RCC 7860 (cell line): ENCODE measurements around the gene FNDC3A.
"Not testable (repeated sequence)": the region's sequence is repeated elsewhere in the genome, so short reads cannot be mapped to it uniquely, and the experiment has no call there.

Experiments used
- DNase-seq: peaks from one replicate; pipeline ENCODE4 v3.0.0-alpha.2; 2015; ENCODE audit warnings: low spot score
- FAIRE-seq: peaks from 2 replicates; lab custom pipeline; 2012; peaks lifted over from hg19 to GRCh38; lab: Jason Lieb, UNC

FNDC3A gene

DNA sequence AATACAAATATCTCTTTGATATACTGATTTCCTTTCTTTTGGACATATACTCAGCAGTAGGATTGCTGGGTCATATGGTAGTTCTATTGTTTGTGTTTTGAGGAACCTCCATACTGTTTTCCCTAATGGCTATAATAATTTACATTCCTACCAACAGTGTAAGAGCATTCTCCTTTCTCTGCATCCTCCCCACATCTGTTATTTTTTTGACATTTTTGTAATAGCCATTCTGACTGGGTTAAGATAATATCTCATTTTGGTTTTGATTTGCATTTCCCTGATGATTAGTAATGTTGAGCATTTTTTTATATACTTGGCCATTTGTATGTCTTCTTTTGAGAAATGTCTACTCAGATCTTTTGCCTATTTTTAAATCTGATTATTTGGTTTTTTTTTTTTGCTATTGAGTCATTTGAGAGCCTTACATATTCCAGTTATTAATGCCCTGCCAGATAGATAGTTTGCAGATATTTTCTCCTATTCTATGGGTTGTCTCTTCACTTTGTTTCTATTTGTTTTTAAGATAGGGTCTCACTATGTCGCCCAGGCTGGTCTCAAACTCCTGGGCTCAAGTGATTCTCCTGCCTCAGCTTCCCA lies 95.7 kb downstream of the FNDC3A start:
- no peak for FAIRE-seq
- DNase-seq, result no peak

DNA sequence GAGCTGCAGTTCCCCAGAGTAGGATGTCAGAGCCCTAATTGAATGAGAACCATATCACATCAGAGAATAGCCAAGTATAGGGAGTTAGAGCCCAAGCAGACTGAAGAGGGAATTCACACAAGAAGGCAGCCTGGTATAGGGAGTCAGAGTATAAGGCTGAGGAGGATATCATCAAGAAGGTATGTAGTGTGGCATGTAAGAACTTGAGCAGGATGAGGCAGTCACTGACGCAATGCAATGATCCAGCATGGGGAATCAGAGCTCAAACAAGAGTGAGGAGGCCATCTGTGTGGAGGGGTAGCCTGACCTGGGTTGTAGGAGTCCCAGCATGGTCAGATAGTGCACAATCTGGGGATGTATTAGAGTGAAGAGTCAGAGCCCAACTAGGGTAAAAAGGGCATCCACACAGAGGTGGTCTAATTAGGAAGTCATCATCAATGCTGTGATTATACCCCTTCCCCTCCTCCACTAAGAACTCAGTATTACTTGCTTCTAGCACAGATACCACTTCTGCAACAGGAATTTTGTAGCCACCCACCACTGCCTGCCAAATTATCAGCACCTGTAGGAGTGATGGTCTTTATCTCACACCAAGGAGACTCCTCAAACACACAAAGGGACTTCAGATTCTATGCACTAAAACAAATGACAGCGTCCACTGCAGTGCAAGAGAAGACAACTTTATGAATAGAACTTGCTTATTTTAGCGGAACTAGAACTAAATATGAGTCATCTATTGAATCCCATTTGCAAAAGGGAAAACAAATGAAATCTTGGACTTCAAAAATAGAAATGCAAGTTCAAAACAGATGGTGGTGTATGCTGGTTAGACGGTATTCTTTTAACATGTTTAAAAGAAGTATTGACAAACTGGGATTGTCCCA lies 107.2 kb downstream of the FNDC3A start:
- FAIRE-seq (no peak), DNase-seq (no peak)

DNA sequence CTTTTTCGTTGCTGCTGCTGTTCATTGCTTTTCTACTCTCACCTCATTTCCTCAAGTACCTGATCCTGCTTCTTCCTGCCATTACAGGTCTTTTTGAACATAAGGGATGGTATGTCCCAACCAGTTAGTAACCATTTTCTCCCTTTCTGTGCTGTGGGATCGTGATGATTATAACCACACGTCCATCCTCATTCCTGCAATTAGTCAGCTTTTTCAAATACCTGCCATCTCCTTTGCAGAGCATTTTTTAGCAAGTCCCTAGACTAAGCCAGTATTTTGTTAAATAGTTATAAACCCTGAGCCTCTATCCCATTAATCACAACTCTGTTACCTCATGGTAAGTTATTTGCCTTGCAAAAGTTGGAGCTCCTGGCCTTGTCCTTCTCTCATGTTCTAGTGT lies 109.2 kb downstream of the FNDC3A start:
- no peak for FAIRE-seq

DNA sequence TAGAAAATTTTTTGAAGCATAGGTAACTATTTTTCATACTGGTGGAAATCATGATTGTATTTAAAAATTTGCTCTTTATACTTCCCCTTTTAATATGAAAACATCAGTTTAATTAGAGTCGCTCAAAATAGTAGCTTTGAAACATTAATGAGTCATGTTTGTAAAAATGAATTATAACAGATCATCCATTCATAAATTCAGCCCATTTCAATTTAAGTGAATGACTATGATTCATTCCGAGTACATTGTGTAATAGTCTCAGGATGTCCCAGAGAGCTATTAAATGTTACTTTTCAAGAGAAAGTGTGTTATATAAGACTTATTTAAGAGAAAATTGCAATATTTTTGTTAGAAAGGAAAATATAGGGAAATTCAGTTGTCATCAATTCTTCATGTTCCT lies 111.0 kb downstream of the FNDC3A start:
- DNase-seq (no peak), FAIRE-seq (peak; percentile 38)

More for the DNA sequence above, 109.2 kb downstream of the FNDC3A start:
- DNase-seq, result no peak

DNA sequence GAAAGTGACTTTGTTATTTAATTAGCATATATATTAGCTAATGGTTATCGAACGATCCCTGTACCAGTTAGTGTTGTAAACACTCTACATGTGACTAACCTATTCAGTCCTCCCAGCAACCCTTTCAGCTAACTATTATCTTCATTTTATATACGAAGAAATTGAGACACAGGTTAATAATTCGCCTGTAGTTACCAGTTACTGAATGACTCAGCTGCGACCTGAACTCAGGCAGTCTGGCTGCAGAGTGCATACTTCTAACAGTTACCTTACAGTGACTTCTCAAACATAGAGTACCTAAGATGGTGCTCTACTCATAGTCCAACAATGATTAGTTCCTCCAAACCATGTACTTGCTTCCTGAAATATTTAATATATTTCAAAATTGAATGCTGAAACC lies 117.7 kb downstream of the FNDC3A start:
- DNase-seq (peak; percentile 41), FAIRE-seq (peak; percentile 52)

DNA sequence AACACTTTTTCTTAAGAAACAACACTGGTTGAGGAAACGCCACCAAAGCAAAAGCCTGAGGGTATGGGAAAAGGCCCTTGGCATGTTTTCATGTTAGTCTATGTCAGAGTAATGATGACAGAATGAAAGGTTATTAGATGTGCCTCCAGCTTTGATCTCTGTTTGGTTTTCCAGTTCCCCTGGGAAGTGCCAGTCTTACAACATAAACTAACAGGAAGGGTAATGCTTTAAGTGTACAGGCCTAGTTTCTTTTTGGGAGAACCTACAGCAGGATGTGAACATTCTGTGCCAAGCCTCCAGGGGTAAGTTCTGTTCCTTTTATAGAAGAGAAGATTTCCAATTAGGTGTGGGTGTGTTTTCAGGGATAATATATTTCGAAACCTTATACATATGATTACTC lies 121.7 kb downstream of the FNDC3A start:
- DNase-seq (no peak), FAIRE-seq (no peak)

DNA sequence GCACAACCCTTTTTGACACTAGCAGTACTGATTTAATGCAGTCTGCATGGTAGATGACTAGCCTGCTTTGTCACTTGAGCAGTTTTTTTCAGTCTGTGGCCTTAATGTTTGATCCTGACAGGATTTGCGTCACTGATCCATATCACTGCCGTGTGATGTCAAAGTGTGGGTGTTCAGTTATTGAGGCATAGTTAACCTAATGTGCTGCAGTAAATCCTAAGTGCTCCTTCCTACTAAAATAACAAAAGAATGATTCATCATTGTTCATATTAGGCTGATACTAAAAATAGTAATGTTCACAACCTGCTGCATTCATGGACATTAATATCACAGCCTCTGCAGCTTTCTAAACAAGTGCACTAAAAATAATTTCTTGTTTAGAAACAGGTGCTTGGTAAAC lies 122.5 kb downstream of the FNDC3A start:
- DNase-seq (peak; percentile 73), FAIRE-seq (peak; percentile 82)

DNA sequence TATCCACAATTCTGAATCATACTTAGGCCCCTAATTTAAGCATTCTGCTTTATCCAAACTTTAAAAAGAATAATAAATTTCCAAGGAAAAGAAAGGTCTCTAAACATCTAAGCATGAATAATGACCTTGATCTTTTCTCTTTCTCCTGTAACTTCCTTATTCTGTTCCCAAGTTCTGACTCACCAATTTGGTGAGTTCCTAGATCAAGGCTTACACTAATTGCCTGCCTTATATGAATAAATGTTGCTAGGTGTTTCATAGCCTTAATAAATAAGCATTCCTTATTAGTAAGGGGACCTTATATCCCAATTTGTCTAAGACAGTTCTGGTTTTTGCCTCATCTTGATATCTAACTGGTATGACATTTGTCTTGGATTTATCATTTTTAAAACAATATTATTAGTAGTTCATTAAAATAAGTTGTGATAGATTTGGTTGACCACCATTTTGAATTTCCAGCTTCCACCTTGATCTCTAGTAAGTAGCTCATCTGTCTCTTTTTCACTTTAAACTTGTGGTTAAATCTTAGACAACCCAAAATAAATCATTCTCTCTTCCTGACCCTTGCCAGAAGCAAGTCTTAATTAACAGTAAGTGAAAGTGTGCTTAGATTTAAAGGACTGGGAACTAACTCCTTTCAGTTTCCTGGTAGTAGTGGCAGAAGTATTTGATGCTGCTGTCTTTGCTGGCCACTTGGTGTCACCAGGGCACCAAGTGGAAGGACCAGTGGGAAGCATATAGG lies 123.2 kb downstream of the FNDC3A start:
- DNase-seq, result no peak
- FAIRE-seq, result peak; percentile 31

DNA sequence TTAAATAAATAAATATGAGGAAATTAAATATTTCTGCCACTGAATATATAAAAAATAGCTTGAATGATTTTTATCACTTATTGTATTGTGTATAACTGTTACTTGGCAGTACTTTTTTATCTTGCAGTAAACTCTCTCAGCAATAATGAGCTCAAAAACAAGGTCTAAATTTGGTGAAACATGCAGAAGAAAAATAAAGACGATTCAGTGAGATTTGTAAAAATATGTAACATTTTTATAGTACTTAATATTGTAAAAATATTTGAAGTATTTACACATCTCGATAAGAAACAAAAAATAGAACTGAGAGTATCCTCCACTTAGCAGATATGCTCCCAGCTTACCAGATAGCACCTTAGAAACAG lies 123.8 kb downstream of the FNDC3A start:
- FAIRE-seq, result no peak
- no peak for DNase-seq

DNA sequence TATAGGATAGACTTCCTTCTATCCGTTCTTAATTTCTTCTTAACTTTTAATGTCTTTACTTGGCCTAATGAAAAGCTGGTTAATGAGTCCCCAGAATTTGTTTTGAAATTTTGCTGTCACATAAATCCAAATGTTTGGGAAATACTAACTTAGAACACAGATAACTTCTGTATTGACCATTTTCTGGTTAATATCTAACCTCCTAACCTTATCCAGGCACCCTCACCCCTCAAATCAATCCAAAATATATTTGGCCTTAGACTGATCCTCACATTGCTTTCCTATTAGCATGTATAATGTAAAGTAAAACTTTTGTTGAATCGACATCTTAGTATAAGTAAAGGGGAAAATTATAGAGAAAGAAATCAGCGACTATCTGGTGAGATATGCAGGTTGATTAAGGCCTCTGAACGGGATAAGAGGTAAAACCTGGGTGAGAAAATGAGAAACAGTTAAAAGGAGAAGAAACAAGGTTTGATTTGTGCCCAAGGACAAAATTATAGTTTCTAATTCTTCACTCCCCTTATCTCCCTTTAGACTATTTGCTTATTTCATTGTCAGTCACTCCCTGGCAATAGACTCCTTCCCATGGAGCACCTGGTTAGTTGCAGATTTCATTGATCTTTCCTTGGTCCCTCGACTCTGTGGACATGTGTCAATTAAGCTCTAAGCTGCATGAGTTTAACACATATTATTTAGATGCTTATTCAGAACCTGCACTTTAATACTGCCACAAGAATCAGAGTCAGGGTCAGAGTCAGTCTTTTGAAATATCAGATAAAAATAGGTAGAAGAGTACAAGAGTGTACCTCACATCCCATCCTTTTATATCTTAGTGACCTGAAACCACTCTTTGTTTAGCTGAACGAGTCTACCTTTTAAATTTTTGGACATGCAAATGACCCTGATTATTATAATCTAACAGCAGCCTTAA lies 125.2 kb downstream of the FNDC3A start:
- FAIRE-seq (no peak), DNase-seq (no peak)

DNA sequence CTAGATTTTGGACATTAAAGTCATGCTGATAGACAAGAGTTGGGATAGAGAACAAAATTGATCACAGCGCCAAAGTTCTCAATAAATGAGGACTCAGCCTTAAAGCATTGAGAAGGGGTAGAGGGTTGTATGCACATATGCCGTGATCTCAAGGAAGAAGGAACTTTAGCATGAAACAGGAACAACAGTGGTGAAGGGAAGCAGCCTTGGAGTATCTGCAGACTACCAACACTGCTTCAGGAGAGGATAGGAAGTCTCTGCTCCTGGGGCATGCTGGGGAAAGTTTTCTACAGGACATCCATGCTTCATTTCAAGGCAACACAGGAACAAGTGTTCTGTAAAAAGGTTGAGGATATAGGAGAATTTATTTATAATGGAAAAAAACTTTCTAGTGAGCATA lies 132.5 kb downstream of the FNDC3A start:
- no peak for DNase-seq
- FAIRE-seq, result no peak

DNA sequence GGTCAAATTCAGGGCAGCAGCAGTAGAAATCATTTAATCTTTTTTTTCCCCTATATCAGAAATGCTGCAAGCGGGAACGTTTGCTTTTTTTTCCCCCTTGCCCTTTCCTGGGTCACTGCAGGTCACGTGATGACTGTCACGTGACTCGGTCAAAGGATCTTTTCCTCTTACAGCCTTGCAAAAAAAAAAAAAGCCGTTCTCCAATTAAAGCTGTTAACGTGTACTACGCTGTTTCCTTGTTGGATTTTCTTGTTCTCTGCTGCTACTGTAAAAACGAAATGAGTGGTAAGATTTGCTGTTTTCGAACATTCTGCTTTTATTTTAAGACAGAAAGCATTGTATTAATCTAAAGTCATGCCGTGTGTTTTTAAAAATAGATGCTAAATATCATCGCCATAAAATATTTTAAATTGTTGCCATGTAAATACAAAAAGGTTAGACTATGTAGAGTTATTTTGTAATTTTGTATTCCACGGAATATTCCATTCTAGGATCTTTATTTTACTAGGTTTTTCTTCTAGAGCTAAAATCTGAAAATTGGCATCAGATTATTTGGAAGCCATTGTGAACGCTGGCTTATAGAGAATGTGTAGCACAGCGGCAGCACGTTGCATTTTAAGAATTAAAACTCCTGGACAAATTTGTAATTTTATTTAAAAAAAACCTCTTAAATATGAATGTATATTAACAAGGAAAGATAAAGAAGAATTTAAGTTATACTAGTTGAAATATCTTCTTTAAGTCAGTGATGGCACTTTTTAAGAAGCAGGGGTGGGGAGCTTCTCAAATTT lies 134.6 kb downstream of the FNDC3A start:
- peak; percentile 69 for DNase-seq
- FAIRE-seq, result peak; percentile 80

DNA sequence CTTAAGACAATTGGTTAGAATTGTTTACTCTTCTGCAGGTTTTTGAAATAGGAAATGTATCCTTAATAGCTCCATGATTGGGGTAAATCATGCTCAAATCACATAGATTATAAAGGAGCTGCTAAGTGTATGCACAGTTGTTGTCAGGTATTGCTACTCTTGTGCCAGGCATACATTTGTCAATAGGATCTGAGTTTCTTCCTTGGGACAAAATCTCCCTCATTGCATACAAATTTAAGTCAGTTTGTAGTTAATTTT lies 135.1 kb downstream of the FNDC3A start:
- DNase-seq (no peak), FAIRE-seq (no peak)

DNA sequence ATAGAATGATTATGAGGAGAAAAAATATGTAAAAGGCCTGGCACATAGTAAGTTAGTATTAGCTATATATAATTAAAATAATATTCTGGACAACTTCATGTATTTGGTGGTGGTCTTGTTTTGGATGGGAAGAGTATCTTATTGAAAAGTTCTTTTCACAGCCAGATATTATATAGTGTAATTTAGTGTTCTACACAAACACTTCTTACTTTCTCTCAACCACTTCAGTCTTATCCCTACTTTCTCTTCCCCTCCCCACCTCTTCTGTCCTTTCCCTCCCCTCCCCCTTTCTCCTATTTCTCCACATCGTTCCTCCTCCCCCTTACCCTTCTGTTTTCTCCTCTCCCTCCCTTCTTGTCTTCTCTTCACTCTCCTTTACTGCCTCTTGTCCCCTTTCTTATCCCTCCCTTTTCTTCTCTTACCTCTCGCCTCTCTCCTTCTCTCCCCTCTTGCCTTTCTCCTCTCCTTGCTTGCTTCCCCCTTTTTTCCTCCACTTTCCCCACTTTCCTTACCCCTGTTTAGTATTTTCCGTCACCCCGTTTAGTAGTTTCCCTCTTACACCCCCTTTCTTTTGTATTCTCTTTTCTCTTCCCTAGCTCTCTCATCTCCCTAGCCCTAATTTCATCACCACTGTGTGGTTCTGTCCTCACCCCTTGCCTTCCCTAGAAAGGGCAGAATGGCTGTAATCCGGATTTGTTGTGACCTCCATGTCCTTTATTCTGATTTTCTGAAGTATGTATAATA lies 137.2 kb downstream of the FNDC3A start:
- DNase-seq (no peak), FAIRE-seq (no peak)

DNA sequence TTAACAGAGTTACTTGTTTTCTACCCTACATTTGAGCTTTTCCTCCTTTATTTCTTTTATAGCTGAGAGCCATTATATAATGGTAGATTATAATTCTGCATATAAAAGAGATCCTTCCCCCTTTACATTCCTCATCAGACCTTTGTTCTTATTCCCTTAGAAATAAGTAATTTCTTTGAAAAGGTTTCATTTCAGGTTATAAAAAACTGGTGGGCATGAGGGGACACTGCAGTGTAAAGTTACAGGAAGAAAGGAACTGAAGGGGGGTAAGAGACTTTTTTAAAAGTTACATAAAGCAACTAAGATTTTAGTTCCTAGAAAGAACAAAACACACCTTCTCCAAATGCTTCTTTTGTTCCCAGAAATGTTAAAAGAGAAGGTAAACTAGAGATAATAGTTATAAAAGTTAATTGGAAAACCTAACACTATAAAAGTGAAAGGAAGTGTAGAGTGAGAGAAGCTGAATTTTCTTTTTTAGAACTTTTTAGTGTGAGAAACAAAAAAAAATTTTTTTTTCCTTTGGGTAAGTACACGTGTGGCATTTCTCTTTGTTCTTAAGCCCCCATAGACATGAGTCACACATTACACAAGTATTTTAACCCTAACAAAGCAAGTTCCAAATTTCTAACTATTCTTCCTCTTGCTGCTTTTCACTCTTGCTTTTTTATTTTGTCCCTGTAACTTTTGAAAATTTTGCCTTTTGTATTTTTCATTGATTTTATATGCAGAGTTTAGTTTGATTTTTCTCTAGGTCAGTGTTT lies 138.0 kb downstream of the FNDC3A start:
- peak; percentile 31 for DNase-seq
- peak; percentile 79 for FAIRE-seq

DNA sequence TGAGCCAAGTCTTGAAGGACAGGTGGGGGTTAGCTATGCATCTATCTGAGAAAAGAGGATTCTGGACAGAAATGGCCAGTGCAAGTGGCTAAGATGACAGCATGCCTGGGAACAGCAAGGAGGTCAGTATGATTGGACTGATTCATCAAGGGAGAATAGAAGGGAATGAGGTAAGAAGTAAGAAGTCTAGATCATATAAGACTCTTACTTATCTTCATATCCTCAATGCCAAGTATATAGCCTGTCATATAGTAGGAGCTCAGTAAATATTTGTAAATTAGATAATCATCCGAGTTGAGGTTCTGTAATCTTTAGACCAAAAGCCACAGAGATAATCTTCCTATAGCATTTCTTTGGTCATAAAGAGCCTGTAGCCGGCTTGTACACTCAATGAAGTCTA lies 141.2 kb downstream of the FNDC3A start:
- FAIRE-seq (no peak), DNase-seq (no peak)

DNA sequence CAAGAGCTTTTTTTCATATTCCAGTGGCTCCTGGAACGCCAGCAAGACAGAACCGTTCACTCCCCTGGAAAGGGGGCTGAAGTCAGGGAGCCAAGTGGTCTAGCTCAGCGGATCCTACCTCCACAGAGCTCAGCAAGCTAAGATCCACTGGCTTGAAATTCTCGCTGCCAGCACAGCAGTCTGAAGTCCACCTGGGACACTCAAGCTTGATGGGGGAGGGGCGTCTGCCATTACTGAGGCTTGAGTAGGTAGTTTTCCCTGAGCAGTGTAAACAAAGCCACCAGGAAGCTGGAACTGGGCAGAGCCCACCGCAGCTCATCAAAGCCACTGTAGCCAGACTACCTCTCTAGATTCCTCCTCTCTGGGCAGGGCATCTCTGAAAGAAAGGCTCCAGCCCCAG lies 142.7 kb downstream of the FNDC3A start:
- DNase-seq, FAIRE-seq: not testable (repeated sequence)

DNA sequence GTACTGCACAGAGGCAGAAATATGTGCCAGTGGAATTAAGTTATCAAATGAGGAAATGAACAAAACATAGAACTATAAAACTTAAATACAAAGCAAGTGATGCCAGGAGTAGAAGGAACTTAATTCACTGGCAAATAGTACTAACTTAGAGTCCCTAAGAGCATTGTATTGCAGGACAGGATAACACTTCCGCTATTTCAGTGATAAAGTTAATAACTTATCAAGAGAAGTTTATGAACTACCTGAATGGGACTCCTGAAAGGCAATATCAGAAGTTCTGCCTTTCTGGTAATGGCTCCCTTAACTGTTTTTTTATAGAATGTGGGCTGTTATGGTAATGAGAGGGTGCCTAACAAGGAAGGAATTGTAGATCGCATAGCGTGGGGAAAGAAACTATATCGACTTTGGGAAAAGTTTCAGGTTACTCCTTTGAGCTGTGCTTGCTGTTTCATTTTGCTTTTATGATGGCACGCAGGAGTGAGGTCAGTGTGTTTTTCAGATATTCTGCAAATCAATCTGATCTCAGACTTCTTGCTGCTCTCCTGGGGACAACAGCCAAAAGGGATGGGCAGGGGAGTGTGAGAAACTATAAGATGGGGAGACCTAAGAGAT lies 149.1 kb downstream of the FNDC3A start:
- DNase-seq (no peak), FAIRE-seq (no peak)
